Panc1 (cell line): ENCODE data around the gene PLEKHA8. TPM values are rescaled to one million over a fixed set of nuclear protein-coding genes. Genes with fewer than 3 reads are reported as not detected.

Experiments used
- ATAC-seq: fragments of 200-7000 bp; cut with Tn5 transposase; 2 replicates; pipeline ENCODE4 v1.9.1; 2020; ENCODE audit warnings: mild to moderate bottlenecking, moderate library complexity
- BruUV-seq: library from RNA; stranded (reverse); fragments of 400-500 nt; replicated peaks from 2 replicates; lab custom pipeline; 2021; lab: Mats Ljungman, UMichigan
- CTCF ChIA-PET: fragments of 300-600 bp; sonication (Branson Sonifier 250); formaldehyde crosslinking; loops from one replicate; lab custom pipeline; 2022; ENCODE audit warnings: antibody characterized with exemption; lab: Charles Lee
- POLR2A ChIA-PET: fragments of 300-600 bp; sonication (Branson Sonifier 250); formaldehyde crosslinking; loops from one replicate; lab custom pipeline; 2022; ENCODE audit warnings: antibody characterized with exemption; lab: Charles Lee
- DNase-seq: peaks from one replicate; pipeline ENCODE4 v3.0.0-alpha.2; 2010; ENCODE audit warnings: low read depth, low spot score
- H3K27ac ChIP-seq: 2 replicates; pipeline ENCODE4 v1.5.1; 2011; ENCODE audit warnings: mild to moderate bottlenecking, low read length, inconsistent platforms
- H3K27me3 ChIP-seq: fragments of 200-500 bp; sonication (Bioruptor generic); 2 replicates; pipeline ENCODE4 v1.6.0; 2014; ENCODE audit warnings: low read length, inconsistent platforms; ENCODE audit not compliant: control insufficient read depth, insufficient read depth
- H3K36me3 ChIP-seq: fragments of 200-500 bp; sonication (Bioruptor generic); 2 replicates; pipeline ENCODE4 v1.5.1; 2014; ENCODE audit warnings: inconsistent platforms, mild to moderate bottlenecking, low read length, moderate library complexity; ENCODE audit not compliant: control insufficient read depth, insufficient read depth
- H3K4me1 ChIP-seq: 2 replicates; pipeline ENCODE4 v1.5.1; 2011; ENCODE audit warnings: inconsistent platforms, mild to moderate bottlenecking, low read length, moderate library complexity; ENCODE audit not compliant: control insufficient read depth, insufficient read depth
- H3K4me3 ChIP-seq, 2 experiments: 2 replicates each; pipeline ENCODE4 v1.5.1; 2011 to 2012; ENCODE audit warnings: low read depth in 2 of 2, low read length in 2 of 2, mild to moderate bottlenecking in 2 of 2, inconsistent platforms in 1 of 2, moderate library complexity in 1 of 2
- H3K9me3 ChIP-seq: fragments of 200-500 bp; sonication (Bioruptor generic); 2 replicates; pipeline ENCODE4 v1.5.1; 2014; ENCODE audit warnings: low read depth, mild to moderate bottlenecking, inconsistent platforms, low read length, moderate library complexity; ENCODE audit not compliant: control insufficient read depth, insufficient read depth
- CTCF ChIP-seq: fragments of 450-650 bp; IDR thresholded peaks from 2 replicates; pipeline ENCODE4 v1.5.1; 2017; ENCODE audit warnings: mild to moderate bottlenecking
- POLR2AphosphoS5 ChIP-seq: IDR thresholded peaks from 2 replicates; pipeline ENCODE4 v1.6.1; 2012; ENCODE audit warnings: mild to moderate bottlenecking, low read depth, low read length, moderate library complexity
- REST ChIP-seq, 2 experiments: IDR thresholded peaks; 2 replicates each; pipeline ENCODE4 v1.6.1; 2011 to 2012; ENCODE audit warnings: low read depth in 2 of 2, control low read depth in 1 of 2, low read length in 1 of 2, mild to moderate bottlenecking in 1 of 2, moderate library complexity in 1 of 2; ENCODE audit not compliant: insufficient read depth in 1 of 2
- SIN3A ChIP-seq: IDR thresholded peaks from 2 replicates; pipeline ENCODE4 v1.6.1; 2012; ENCODE audit warnings: low read depth, mild to moderate bottlenecking, low read length, moderate library complexity, borderline replicate concordance; ENCODE audit not compliant: insufficient read depth
- TCF7L2 ChIP-seq: IDR thresholded peaks from 2 replicates; pipeline ENCODE4 v1.6.1; 2011; ENCODE audit warnings: mild to moderate bottlenecking, low read depth, low read length, inconsistent platforms
- in situ Hi-C: cut with HindIII; loops from 2 replicates; pipeline ENCODE4 v1.10.0; 2016; ENCODE audit warnings: low sequenced_read_pairs, low pct_unique_long_range_greater_than_20kb
- intact Hi-C: fragments of 100-400 bp; cut with micrococcal nuclease; formaldehyde crosslinking; loops from one replicate; pipeline ENCODE4 v1.10.0; 2022; ENCODE audit not compliant: unreplicated experiment
- total RNA-seq: library from RNA; stranded (reverse); gene quantifications from one replicate; pipeline ENCODE4 v1.2.1, GENCODE V29; 2021; ENCODE audit not compliant: unreplicated experiment

PLEKHA8 gene
- total RNA-seq, 1 experiment from 2014 or later, result 20.7 TPM

DNA sequence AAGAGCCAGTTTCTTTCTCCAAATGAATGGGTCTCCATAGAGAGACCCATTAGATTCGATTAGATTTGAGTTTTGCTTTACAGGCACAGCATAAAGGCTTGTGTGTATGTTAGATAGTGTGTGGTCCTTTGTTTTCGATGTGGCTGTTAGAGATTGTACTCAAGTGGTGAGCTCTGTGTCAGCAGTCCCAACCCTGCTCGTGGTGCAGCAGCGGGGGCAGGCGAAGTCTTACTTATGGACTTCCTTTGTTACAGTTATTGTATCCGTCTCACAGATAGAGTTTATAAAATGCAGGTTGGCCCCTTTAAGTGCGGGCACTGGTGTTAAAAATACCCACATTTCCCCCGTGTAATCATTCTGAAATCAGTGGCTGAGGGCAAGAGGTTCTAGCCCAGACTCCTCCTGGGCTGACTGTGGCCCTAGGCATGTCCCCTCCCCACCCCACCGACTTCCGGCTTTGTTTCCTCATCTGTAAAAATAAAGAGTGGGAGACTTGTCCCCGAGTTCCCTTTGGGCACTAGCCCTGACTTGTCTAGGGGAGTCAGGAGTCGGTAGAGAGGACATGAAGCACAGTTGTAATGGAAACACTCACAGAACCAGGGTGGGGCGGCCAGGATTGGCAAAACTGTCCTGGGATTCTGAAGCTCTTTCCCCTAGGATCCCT lies 135.2 kb downstream of the PLEKHA8 start (continued):
- TF ChIP-seq TCF7L2, result no peak

DNA sequence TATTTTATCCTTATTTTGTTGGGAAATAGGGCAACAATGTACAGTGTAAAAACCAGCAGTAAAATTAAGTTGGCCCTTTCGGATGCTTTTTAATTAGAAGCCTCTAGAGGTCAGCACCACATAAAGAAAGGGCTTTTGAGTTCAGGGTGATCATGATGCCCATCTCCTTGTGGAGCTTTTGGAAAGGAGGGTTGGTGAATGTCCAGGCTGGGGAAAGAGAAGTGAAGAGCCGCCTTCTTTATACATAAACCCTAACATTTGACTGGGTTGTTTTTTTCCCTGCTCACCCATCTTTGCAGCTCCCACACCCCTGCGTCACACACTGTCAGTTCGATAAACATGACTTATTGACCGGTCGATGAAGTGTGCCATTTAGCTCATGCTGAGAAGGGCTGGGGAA lies 136.4 kb downstream of the PLEKHA8 start:
- in situ Hi-C loops, result no loop called here
- no peak overlapping the region for H3K27ac ChIP-seq
- H3K27me3 ChIP-seq, result peaks cover 5% of the 10 kb centered on the region; the same call in 1 of the 2 replicates
- DNase-seq, result peak; percentile 30
- BruUV-seq, result no TSS peak
- no peak overlapping the region for H3K4me3 ChIP-seq
- intact Hi-C loops, result loop anchor here (5.0 kb wide), 3 partner anchors 113 to 398 kb away; no protein-coding TSS in a partner anchor
- CTCF ChIA-PET, result interaction anchor here (0.6 to 1.2 kb wide), 7 partner anchors 9 to 408 kb away, joined by 3 to 6 read pairs (median 3); no protein-coding TSS in a partner anchor
- peaks cover 6% of the 10 kb centered on the region for H3K4me1 ChIP-seq
- POLR2A ChIA-PET, result no interaction called here
- TF ChIP-seq CTCF, result peak; percentile 85
- no peak for TF ChIP-seq POLR2AphosphoS5
- ATAC-seq, result peak; percentile 77
- H3K36me3 ChIP-seq, result no peaks in the 10 kb centered on the region
- H3K9me3 ChIP-seq, result no peaks in the 10 kb centered on the region

- Histone ChIP-seq H3K9me3 (no peaks in the 10 kb centered on the region), H3K36me3 (no peaks in the 10 kb centered on the region), H3K27ac (no peak overlapping the region), H3K4me1 (no peaks in the 10 kb centered on the region), H3K27me3 (peaks cover 5% of the 10 kb centered on the region; the same call in 1 of the 2 replicates), H3K4me3 (no peak overlapping the region)
- in situ Hi-C loops, result no loop called here
- DNase-seq (no peak), ATAC-seq (no peak)
- intact Hi-C loops, result no loop called here
- TF ChIP-seq CTCF (no peak), SIN3A (no peak), TCF7L2 (no peak), REST (IDR thresholded peaks at IDR 0.05; ENCODE audit: insufficient read depth in 1 of 2, low read depth in 2 of 2, low read length in 1 of 2) (no peak), POLR2AphosphoS5 (no peak)
- ChIA-PET CTCF (no interaction called here), POLR2A (no interaction called here)
- BruUV-seq, result no TSS peak
Measured at GRCh38 chr7:30165590-30165989, 137.4 kb downstream of the PLEKHA8 start.
